Measurements from ENCODE around the gene MC3R.

Gene MC3R

DNA sequence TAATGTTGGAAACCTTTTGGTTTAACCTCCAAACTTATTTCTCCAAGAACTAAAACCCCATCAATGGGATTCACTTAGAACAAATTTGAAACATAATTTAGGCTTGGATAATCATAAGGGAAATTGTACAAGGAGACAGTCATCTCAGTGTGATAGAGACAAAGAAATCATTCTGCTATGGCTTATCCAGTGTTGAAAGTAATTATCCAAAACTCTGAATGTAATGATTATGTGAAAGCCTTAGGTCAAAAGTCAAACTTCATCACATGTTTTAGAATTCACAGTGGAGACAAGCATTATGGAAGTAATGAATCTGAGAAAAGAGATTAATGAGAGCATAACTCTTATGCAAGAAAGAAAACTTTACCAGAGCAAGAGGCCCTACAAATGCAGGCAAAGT lies 20.0 kb downstream of the MC3R start:
- ChIA-PET POLR2A (no interaction called here), CTCF (no interaction called here)
- no peak for DNase-seq (ENCODE audit: extremely low spot score)
- TF ChIP-seq, protein P1, sequence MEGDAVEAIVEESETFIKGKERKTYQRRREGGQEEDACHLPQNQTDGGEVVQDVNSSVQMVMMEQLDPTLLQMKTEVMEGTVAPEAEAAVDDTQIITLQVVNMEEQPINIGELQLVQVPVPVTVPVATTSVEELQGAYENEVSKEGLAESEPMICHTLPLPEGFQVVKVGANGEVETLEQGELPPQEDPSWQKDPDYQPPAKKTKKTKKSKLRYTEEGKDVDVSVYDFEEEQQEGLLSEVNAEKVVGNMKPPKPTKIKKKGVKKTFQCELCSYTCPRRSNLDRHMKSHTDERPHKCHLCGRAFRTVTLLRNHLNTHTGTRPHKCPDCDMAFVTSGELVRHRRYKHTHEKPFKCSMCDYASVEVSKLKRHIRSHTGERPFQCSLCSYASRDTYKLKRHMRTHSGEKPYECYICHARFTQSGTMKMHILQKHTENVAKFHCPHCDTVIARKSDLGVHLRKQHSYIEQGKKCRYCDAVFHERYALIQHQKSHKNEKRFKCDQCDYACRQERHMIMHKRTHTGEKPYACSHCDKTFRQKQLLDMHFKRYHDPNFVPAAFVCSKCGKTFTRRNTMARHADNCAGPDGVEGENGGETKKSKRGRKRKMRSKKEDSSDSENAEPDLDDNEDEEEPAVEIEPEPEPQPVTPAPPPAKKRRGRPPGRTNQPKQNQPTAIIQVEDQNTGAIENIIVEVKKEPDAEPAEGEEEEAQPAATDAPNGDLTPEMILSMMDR (IDR thresholded peaks at IDR 0.05; ENCODE audit: control extremely low read depth, extremely low read depth, low read depth, missing control alignments), result no peak

DNA sequence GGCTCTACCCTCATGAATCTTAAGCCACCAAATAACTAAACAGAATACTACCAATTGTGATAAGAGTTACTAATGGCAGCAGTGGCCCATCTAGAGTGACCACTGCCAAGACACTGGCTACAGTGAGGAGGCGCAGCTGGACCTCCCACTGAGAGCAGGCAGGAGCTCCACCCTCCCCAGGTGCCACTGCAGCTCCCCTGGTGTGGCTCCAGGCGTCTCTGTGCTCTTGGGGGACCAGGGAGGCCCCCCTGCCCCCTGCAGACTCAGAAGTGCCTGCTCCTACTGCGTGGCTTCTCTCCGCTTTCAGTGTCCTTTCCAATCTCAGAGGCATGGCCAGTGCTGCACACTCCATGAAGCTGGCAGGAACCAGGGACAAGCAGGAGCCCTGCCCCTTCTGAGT lies 23.4 kb downstream of the MC3R start:
- TF ChIP-seq, protein P1 (IDR thresholded peaks at IDR 0.05; ENCODE audit: control extremely low read depth, extremely low read depth, low read depth, missing control alignments), result no peak
- ChIA-PET POLR2A (no interaction called here), CTCF (interaction anchor here (0.6 to 1.6 kb wide), 2 partner anchors 21 to 72 kb away, joined by 3 to 4 read pairs; no protein-coding TSS in a partner anchor)
- no peak for DNase-seq (ENCODE audit: extremely low spot score)

DNA sequence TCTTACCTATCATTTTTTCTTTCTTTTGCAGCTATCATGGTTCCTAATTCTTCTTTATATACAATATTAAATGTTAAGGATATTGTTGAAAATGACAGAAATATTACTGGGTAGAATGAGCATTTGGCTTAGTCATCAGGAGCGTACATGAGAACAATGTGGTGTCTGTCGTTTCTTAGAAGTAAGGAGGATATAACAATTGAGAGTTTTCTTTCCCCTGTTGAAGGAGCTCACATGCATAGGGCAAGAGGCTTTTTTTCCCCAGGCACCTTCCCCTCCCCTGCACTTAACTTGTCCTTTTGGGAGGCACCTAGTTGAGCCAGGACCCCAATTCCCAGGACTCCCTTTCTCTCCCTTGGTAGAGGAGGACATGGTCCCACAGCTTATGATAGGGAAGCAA lies 25.0 kb downstream of the MC3R start:
- TF ChIP-seq, protein P1 (IDR thresholded peaks at IDR 0.05; ENCODE audit: control extremely low read depth, extremely low read depth, low read depth, missing control alignments), result no peak
- POLR2A ChIA-PET, result no interaction called here
- no peak for DNase-seq (ENCODE audit: extremely low spot score)
- CTCF ChIA-PET, result interaction anchor here (1.6 kb wide), 2 partner anchors 16 to 22 kb away, joined by 3 to 4 read pairs; no protein-coding TSS in a partner anchor

DNA sequence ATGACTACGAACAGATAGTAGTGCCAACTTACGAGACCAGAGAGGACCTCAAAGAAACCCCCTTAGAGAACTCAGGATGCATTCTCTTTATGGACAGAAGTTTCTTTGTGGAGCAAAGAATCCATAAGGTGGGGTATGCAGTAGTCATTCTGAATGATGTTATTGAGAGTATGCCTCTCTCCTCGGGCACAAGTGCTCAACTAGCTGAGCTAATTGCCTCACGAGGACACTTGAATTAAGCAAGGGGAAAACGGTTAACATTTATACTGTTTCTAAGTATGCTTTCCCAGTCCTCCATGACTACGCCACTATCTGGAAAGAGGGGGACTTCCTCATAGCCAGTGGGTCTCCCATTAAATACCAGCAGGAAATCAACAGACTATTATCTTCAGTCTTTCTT lies 25.6 kb downstream of the MC3R start:
- POLR2A ChIA-PET, result no interaction called here
- CTCF ChIA-PET, result interaction anchor here (1.6 kb wide), 1 partner anchor 16 kb away, joined by 3 read pairs; no protein-coding TSS in a partner anchor
- TF ChIP-seq, protein P1 (IDR thresholded peaks at IDR 0.05; ENCODE audit: control extremely low read depth, extremely low read depth, low read depth, missing control alignments), result no peak
- no peak for DNase-seq (ENCODE audit: extremely low spot score)

DNA sequence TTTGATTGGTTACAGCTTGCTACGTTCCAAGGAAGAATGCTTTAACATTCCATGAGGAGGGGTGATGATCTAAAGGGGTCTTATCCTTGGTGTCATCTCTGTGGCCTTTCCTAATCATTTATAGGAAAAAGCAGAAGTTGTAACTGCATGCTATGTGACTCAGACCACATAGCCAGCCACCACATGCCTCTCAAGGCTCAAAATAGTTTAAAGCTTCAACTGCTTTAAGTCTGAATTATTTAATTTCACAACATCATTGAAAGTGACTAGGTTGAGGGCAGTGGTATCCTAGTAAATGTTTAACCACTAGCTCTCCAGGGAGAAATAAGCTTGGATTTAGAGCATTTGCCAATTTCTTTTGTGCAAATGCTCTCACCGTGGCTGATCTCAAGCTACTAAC lies 29.7 kb downstream of the MC3R start:
- ChIA-PET POLR2A (no interaction called here), CTCF (interaction anchor here (0.9 to 1.7 kb wide), 3 partner anchors 11 to 16 kb away, joined by 3 to 4 read pairs (median 4); no protein-coding TSS in a partner anchor)
- TF ChIP-seq, protein P1 (IDR thresholded peaks at IDR 0.05; ENCODE audit: control extremely low read depth, extremely low read depth, low read depth, missing control alignments), result no peak
- no peak for DNase-seq (ENCODE audit: extremely low spot score)

DNA sequence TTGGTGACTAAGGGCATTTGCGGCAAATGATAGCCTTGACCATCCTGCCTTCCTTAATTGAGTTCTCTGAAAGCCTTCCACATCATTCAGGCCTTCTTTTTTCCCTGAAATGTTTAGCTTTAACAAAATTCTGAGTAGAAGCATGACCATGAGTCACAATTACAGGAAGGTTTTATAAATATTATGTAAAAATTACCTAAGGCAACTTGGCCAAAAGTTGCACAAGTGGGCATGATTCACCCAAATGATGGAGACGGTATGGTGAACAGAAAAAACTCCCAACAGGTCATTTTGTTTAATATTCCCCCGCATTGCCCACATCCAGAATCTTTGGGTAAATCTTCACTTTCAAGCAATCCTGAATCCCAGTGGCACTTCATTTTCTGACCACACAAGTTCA lies 37.0 kb downstream of the MC3R start:
- TF ChIP-seq, protein P1 (IDR thresholded peaks at IDR 0.05; ENCODE audit: control extremely low read depth, extremely low read depth, low read depth, missing control alignments), result no peak
- DNase-seq (ENCODE audit: extremely low spot score), result no peak
- CTCF ChIA-PET, result no interaction called here
- POLR2A ChIA-PET, result no interaction called here

DNA sequence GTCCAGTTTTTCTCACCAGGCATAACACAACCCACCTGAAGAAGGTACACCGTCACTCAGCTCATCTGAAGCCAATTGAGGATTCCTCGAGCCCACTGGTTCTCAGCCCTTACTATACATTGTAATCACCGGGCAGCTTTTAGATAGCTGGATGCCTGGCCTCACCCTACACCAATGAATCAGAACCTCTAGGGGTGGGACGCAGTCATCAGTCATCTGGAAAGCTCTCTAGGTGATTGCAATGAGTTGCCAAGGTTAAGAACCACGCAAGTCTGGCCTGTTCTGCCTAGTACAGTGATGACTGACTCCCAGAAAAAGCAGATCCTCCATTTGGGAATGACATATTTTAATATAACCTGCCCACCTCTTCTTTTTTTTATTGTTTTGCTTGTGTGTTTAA lies 41.1 kb downstream of the MC3R start:
- ChIA-PET POLR2A (no interaction called here), CTCF (interaction anchor here (1.0 kb wide), 1 partner anchor 11 kb away, joined by 4 read pairs; no protein-coding TSS in a partner anchor)
- TF ChIP-seq, protein P1 (IDR thresholded peaks at IDR 0.05; ENCODE audit: control extremely low read depth, extremely low read depth, low read depth, missing control alignments), result no peak
- DNase-seq (ENCODE audit: extremely low spot score), result no peak
